Hematopoietic multipotent progenitor cell treated with erythropoietin and hydrocortisone succinate and interleukin-3 and kit ligand, for 17 days (in vitro differentiated cells): ENCODE measurements around the gene PPP2R3A.
"Not testable (repeated sequence)": the region's sequence is repeated elsewhere in the genome, so short reads cannot be mapped to it uniquely, and the experiment has no call there.

Experiments used
- DNase-seq: peaks from one replicate; pipeline ENCODE4 v3.0.0-alpha.2; 2015; ENCODE audit warnings: low spot score

Gene PPP2R3A

DNA sequence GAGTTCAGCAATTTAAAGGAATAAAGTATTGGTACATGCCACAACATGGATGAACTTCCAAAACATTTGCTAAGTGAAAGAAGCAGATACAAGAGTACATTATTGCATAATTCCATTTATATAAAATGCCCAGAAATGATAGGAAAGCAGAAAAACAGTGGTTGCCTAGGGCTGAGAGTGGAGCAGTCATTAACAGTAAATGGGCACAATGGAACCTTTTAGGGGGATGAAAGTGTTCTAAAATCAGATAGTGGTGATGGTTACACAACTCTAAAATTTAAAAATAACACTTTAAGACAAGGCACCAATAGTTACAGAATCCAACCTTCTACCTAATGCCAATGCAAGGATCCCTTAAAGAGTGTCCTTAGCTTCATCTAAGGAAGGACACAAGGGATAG is 196.0 kb downstream of the PPP2R3A start:
- no peak for DNase-seq

DNA sequence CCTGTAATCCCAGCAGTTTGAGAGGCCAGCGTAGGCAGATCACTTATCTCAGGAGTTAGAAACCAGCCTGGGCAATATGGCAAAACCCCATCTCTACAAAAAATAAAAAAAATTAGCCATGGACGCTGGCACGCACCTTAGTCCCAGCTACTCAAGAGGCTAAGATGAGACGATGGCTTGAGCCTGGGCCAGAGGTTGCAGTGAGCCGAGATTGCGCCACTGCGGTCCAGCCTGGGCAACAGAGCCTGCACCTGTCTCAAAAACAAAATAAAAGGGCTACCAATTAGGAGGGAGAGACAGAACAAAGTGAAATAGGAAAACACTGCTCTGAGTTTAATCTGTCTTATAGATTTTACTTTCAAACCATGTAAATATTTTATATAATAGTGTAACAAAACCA is 196.8 kb downstream of the PPP2R3A start:
- no peak for DNase-seq

DNA sequence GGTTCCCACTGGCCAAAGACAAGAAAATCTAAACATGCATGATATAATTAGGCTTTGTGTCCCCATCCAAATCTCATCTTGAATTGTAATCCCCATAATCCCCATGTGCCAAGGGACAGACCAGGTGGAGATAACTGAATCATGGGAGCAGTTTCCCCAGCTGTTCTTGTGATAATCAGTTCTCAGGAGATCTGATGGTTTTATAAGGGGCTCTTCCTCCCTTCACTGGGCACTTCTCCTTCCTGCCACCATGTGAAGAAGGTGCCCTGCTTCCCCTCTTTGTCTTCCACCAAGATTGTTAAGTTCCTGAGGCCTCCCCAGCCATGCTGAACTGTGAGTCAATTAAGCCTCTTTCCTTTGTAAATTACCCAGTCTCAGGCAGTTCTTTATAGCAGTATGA is 198.1 kb downstream of the PPP2R3A start:
- DNase-seq, result not testable (repeated sequence)

- DNase-seq, result no peak
Observed at GRCh38 chr3:136166507-136166906, 201.0 kb downstream of the PPP2R3A start.

GRCh38 chr3:136168236-136168635 is 202.7 kb downstream of the PPP2R3A start:
- DNase-seq, result not testable (repeated sequence)

GRCh38 chr3:136171097-136171542 is 205.6 kb downstream of the PPP2R3A start:
- no peak for DNase-seq

DNA sequence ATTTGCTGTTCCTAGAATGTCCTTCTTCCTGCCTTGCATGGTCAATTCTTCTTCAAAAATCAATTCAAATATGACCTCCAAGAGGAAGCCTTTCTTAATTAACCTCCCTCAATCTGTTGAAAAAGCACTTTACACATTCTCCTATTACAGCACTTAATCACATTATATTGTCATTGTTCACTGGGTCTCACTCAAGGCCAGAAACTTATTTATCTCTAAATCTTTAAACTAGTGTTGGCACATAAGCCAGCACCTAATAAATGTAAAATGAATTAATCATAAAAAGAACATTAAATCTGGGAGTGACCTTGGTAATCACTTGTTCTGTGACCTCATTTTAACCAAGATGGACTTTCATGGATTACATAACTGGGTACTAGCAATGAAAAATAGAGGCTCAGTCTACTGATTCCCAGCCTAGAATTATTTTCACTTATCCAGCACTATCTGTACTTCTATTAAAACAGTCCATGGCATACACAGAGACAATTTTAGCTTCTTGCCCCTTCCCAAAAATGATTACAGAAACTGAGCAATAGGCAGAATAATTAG is 208.5 kb downstream of the PPP2R3A start:
- no peak for DNase-seq

DNA sequence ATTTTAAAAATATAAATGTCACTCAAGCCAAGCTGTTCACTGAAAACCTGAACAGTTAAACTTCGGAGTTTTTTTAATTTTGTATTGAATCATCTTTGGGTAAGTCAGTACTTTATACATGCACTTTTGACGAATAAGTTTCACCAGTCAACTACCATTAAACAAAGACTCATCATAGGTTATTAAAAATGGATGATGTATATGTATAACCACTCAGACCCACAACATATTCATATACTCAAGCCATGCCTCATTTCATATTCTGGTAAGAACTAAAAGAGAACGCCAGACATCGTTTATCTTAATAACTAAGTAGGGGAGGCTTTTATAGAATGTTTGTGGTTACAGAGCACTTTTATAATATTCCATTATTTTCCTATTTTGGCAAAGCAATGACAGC is 212.3 kb downstream of the PPP2R3A start:
- DNase-seq, result no peak

GRCh38 chr3:136181741-136182140 is 216.2 kb downstream of the PPP2R3A start:
- no peak for DNase-seq

DNA sequence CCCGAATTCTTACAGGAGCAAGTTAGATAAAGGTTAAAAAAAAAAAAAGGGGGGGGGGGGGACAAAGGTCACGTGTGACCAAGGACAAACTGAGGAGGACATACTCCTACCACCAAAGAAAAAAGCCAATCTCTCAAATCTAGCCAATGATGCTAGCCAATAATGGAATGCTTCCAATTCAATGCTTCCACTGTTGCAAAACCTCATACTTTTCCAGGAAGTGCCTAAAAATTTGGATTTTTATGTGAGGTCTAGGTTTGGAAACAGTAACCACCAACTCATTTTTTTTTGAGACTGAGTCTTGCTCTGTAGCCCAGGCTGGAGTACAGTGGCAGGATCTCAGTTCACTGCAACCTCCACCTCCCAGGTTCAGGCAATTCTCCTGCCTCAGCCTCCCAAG is 219.2 kb downstream of the PPP2R3A start:
- DNase-seq, result no peak

DNA sequence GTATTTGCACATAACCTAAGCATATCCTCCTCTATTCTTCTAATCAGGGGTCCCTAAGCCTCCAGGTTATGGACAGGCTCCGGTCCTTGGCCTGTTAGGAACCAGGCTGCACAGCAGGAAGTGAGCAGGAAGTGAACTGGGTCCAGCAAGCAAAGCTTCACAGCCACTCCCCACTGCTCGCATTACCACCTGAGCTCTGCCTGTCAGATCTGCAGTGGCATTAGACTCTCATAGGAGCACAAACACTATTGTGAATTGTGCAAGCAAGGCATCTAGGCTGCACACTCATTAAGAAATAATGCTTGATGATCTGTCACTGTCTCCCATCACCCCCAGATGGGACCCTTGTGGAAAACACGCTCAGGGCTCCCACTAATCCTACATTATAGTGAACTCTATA is 220.8 kb downstream of the PPP2R3A start:
- no peak for DNase-seq

DNA sequence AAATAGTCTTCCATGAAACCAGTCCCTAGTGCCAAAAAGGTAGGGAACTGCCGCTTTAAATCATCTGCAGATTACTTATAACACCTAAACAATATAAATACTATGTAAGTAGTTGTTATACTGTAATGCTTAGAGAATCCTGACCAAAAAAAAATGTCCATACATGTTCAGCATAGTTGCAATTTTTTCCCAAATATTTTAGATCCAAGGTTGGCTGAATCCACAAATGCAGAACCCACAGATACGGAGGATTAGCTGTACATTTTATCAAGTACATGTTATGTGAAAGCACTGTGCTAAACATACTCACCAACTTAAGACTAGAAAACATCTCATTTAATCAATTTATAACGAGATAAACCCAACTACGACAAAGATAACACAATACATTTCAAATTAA is 221.3 kb downstream of the PPP2R3A start:
- no peak for DNase-seq

DNA sequence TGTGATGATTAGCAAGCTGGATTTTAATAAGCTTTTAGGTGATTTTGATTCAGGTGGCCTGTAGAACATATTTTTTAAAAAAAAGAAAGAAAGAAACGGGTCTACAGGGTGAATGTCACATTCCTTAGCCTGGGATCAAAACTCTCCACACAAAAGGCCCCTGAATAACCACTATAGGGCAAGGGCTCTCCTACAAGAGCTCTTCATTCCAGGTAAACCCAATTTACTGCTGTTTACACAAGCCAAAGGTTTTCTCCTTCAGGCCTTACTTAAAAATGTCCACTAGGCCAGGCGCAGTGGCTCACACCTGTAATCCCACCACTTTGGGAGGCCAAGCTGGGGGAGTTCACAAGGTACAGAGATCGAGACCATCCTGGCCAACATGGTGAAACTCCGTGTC is 222.3 kb downstream of the PPP2R3A start:
- no peak for DNase-seq

- DNase-seq, result no peak
Observed at GRCh38 chr3:136189043-136189442, 223.5 kb downstream of the PPP2R3A start.

DNA sequence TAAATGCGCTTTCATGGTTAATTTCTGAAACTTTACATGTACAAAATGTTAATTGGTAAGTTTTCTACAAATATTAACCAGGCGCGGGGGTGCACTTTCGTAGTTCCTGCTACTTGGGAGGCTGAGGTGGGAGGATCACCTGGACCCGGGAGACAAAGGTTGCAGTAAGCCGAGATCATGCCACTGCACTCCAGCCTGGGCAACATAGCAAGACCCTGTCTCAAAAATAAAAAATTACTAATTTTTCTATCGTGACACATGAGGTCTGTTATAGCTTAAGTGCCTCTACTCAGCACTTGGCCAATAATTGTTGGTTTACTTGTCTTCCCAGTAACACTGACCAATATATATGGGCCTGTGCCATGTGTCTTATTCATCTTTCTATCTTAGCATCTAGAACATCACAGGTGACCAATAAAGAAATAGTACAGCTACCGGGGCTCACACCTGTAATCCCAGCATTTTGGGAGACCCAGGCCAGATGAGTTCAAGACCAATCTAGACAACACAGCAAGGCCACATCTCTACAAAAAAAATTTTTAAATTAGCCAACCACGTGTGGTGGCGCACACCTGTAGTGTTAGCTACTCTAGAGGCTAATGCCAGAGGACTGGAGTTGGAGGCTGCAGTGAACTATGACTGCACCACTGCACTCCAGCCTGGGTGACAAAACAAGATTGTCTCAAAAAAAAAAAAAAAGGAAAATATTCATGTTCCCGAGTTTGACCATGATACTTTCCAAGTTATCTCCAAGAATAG is 224.5 kb downstream of the PPP2R3A start:
- no peak for DNase-seq

GRCh38 chr3:136192195-136192594 is 226.7 kb downstream of the PPP2R3A start:
- peak; percentile 31 for DNase-seq

GRCh38 chr3:136192831-136193230 is 227.3 kb downstream of the PPP2R3A start:
- peak; percentile 42 for DNase-seq

DNA sequence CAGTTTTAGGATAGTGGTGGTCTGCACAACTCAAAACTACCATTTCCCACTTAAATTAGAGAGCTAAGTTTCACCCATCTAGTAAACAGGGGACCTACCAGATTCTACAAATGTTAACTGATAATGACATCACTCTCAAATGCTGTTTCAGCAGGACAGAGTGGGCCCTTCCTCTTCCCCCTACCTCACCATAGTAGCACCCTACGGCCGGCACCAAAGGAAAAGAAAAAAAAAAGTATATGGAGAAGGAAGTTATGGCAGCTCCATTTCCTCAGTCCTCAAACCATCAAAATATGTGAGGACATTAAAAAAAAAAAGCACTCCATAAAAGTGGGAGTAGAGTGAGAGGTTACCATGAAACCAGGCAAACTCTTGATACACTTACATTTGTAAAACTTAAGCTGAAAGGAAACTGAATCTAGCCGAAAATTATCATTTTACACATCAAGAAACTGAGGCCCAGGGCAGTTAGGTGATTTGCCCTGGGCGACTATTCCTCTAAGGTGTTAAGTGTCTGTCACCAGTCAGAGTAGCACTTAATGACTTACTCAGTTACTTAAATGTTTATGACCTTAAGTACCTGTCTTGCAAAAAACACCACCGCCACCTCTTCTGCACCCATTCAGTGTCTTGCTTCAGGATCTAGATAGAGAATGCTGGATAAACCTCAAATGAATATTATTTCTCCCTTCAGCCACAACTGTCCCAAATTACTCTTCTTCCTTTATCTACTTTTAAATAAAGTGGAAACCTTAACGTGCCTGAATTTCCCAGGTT is 227.9 kb downstream of the PPP2R3A start:
- DNase-seq, result peak; percentile 60

- peak; percentile 53 for DNase-seq
Observed at GRCh38 chr3:136194409-136195257, 229.1 kb downstream of the PPP2R3A start.

- DNase-seq, result peak; percentile 69
Observed at GRCh38 chr3:136195258-136196063, 229.9 kb downstream of the PPP2R3A start.

DNA sequence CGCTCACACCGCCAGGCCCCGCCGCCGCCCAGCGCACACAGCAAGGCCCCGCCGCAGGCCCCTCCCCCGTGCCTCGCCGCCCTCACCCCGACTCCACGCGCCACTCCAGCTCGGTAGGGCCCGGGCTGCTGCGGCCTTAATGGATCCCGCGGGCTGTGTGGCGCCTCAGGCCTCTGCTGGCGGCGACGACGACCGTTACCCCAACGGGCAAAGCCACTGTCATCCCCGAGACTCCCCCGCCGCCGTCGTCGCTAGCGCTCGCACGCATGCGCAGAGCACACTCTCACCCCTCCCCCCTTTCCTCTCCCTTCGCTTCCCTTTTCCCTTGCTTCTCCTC is 230.5 kb downstream of the PPP2R3A start, which contains the start of gene MSL2:
MSL2 (minus strand) TSS at position 272 of the 337 bp plus-strand sequence. CDS start 1,222 bp downstream, outside the sequence.
- DNase-seq, result no peak
